Panc1 (cell line): ENCODE results near the gene DEDD2. TPM values are rescaled to one million over a fixed set of nuclear protein-coding genes. Genes with fewer than 3 reads are reported as not detected.

Experiments used
- ATAC-seq: fragments of 200-7000 bp; cut with Tn5 transposase; 2 replicates; pipeline ENCODE4 v1.9.1; 2020; ENCODE audit warnings: mild to moderate bottlenecking, moderate library complexity
- BruUV-seq: library from RNA; stranded (reverse); fragments of 400-500 nt; replicated peaks from 2 replicates; lab custom pipeline; 2021; lab: Mats Ljungman, UMichigan
- CTCF ChIA-PET: fragments of 300-600 bp; sonication (Branson Sonifier 250); formaldehyde crosslinking; loops from one replicate; lab custom pipeline; 2022; ENCODE audit warnings: antibody characterized with exemption; lab: Charles Lee
- POLR2A ChIA-PET: fragments of 300-600 bp; sonication (Branson Sonifier 250); formaldehyde crosslinking; loops from one replicate; lab custom pipeline; 2022; ENCODE audit warnings: antibody characterized with exemption; lab: Charles Lee
- DNase-seq: peaks from one replicate; pipeline ENCODE4 v3.0.0-alpha.2; 2010; ENCODE audit warnings: low read depth, low spot score
- H3K27ac ChIP-seq: 2 replicates; pipeline ENCODE4 v1.5.1; 2011; ENCODE audit warnings: mild to moderate bottlenecking, low read length, inconsistent platforms
- H3K27me3 ChIP-seq: fragments of 200-500 bp; sonication (Bioruptor generic); 2 replicates; pipeline ENCODE4 v1.6.0; 2014; ENCODE audit warnings: low read length, inconsistent platforms; ENCODE audit not compliant: control insufficient read depth, insufficient read depth
- H3K36me3 ChIP-seq: fragments of 200-500 bp; sonication (Bioruptor generic); 2 replicates; pipeline ENCODE4 v1.5.1; 2014; ENCODE audit warnings: inconsistent platforms, mild to moderate bottlenecking, low read length, moderate library complexity; ENCODE audit not compliant: control insufficient read depth, insufficient read depth
- H3K4me1 ChIP-seq: 2 replicates; pipeline ENCODE4 v1.5.1; 2011; ENCODE audit warnings: inconsistent platforms, mild to moderate bottlenecking, low read length, moderate library complexity; ENCODE audit not compliant: control insufficient read depth, insufficient read depth
- H3K4me3 ChIP-seq, 2 experiments: 2 replicates each; pipeline ENCODE4 v1.5.1; 2011 to 2012; ENCODE audit warnings: low read depth in 2 of 2, low read length in 2 of 2, mild to moderate bottlenecking in 2 of 2, inconsistent platforms in 1 of 2, moderate library complexity in 1 of 2
- H3K9me3 ChIP-seq: fragments of 200-500 bp; sonication (Bioruptor generic); 2 replicates; pipeline ENCODE4 v1.5.1; 2014; ENCODE audit warnings: low read depth, mild to moderate bottlenecking, inconsistent platforms, low read length, moderate library complexity; ENCODE audit not compliant: control insufficient read depth, insufficient read depth
- CTCF ChIP-seq: fragments of 450-650 bp; IDR thresholded peaks from 2 replicates; pipeline ENCODE4 v1.5.1; 2017; ENCODE audit warnings: mild to moderate bottlenecking
- POLR2AphosphoS5 ChIP-seq: IDR thresholded peaks from 2 replicates; pipeline ENCODE4 v1.6.1; 2012; ENCODE audit warnings: mild to moderate bottlenecking, low read depth, low read length, moderate library complexity
- REST ChIP-seq, 2 experiments: IDR thresholded peaks; 2 replicates each; pipeline ENCODE4 v1.6.1; 2011 to 2012; ENCODE audit warnings: low read depth in 2 of 2, control low read depth in 1 of 2, low read length in 1 of 2, mild to moderate bottlenecking in 1 of 2, moderate library complexity in 1 of 2; ENCODE audit not compliant: insufficient read depth in 1 of 2
- SIN3A ChIP-seq: IDR thresholded peaks from 2 replicates; pipeline ENCODE4 v1.6.1; 2012; ENCODE audit warnings: low read depth, mild to moderate bottlenecking, low read length, moderate library complexity, borderline replicate concordance; ENCODE audit not compliant: insufficient read depth
- TCF7L2 ChIP-seq: IDR thresholded peaks from 2 replicates; pipeline ENCODE4 v1.6.1; 2011; ENCODE audit warnings: mild to moderate bottlenecking, low read depth, low read length, inconsistent platforms
- in situ Hi-C: cut with HindIII; loops from 2 replicates; pipeline ENCODE4 v1.10.0; 2016; ENCODE audit warnings: low sequenced_read_pairs, low pct_unique_long_range_greater_than_20kb
- intact Hi-C: fragments of 100-400 bp; cut with micrococcal nuclease; formaldehyde crosslinking; loops from one replicate; pipeline ENCODE4 v1.10.0; 2022; ENCODE audit not compliant: unreplicated experiment
- total RNA-seq: library from RNA; stranded (reverse); gene quantifications from one replicate; pipeline ENCODE4 v1.2.1, GENCODE V29; 2021; ENCODE audit not compliant: unreplicated experiment

The DEDD2 gene
- total RNA-seq, 1 experiment from 2014 or later = 13.2 TPM

- CTCF ChIA-PET = no interaction called here
- ATAC-seq (no peak), DNase-seq (no peak)
- no peak for TF ChIP-seq TCF7L2
- TF ChIP-seq POLR2AphosphoS5 = no peak
- TF ChIP-seq SIN3A = no peak
- no peak for TF ChIP-seq REST (IDR thresholded peaks at IDR 0.05; ENCODE audit: insufficient read depth in 1 of 2, low read depth in 2 of 2, low read length in 1 of 2)
- no peak for TF ChIP-seq CTCF
- Histone ChIP-seq H3K27ac (no peak overlapping the region), H3K9me3 (no peaks in the 10 kb centered on the region), H3K4me1 (no peaks in the 10 kb centered on the region), H3K27me3 (no peaks in the 10 kb centered on the region), H3K4me3 (no peak overlapping the region), H3K36me3 (no peaks in the 10 kb centered on the region)
- POLR2A ChIA-PET = no interaction called here
- intact Hi-C loops (no loop called here), in situ Hi-C loops (no loop called here)
- BruUV-seq = no TSS peak
Measured at GRCh38 chr19:42197375-42197817, 20.1 kb downstream of the DEDD2 start.

- Histone ChIP-seq H3K27me3 (no peaks in the 10 kb centered on the region), H3K4me3 (no peak overlapping the region), H3K9me3 (no peaks in the 10 kb centered on the region), H3K27ac (no peak overlapping the region), H3K4me1 (no peaks in the 10 kb centered on the region), H3K36me3 (no peaks in the 10 kb centered on the region)
- POLR2A ChIA-PET = no interaction called here
- TF ChIP-seq TCF7L2 (no peak), CTCF (no peak), SIN3A (no peak), POLR2AphosphoS5 (no peak), REST (IDR thresholded peaks at IDR 0.05; ENCODE audit: insufficient read depth in 1 of 2, low read depth in 2 of 2, low read length in 1 of 2) (no peak)
- BruUV-seq = no TSS peak
- DNase-seq (no peak), ATAC-seq (peak; percentile 36; the same call in 1 of the 2 replicates)
- in situ Hi-C loops (no loop called here), intact Hi-C loops (no loop called here)
- CTCF ChIA-PET = no interaction called here
Measured at GRCh38 chr19:42196011-42197001, 21.2 kb downstream of the DEDD2 start.
